ENCODE results near the gene OR13C3.
"Not testable (repeated sequence)": the region's sequence is repeated elsewhere in the genome, so short reads cannot be mapped to it uniquely, and the experiment has no call there.

OR13C3 gene

GRCh38 chr9:104556830-104557634 is 20.4 kb upstream of the OR13C3 start:
- TF ChIP-seq, protein P1, sequence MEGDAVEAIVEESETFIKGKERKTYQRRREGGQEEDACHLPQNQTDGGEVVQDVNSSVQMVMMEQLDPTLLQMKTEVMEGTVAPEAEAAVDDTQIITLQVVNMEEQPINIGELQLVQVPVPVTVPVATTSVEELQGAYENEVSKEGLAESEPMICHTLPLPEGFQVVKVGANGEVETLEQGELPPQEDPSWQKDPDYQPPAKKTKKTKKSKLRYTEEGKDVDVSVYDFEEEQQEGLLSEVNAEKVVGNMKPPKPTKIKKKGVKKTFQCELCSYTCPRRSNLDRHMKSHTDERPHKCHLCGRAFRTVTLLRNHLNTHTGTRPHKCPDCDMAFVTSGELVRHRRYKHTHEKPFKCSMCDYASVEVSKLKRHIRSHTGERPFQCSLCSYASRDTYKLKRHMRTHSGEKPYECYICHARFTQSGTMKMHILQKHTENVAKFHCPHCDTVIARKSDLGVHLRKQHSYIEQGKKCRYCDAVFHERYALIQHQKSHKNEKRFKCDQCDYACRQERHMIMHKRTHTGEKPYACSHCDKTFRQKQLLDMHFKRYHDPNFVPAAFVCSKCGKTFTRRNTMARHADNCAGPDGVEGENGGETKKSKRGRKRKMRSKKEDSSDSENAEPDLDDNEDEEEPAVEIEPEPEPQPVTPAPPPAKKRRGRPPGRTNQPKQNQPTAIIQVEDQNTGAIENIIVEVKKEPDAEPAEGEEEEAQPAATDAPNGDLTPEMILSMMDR (IDR thresholded peaks at IDR 0.05; ENCODE audit: extremely low read depth, missing control alignments): no peak
- no peak for DNase-seq (ENCODE audit: low spot score)

- DNase-seq (ENCODE audit: low spot score): no peak
- TF ChIP-seq, protein P1 (IDR thresholded peaks at IDR 0.05; ENCODE audit: extremely low read depth, missing control alignments): no peak
Measured at GRCh38 chr9:104555521-104555920, 18.9 kb upstream of the OR13C3 start.

DNA sequence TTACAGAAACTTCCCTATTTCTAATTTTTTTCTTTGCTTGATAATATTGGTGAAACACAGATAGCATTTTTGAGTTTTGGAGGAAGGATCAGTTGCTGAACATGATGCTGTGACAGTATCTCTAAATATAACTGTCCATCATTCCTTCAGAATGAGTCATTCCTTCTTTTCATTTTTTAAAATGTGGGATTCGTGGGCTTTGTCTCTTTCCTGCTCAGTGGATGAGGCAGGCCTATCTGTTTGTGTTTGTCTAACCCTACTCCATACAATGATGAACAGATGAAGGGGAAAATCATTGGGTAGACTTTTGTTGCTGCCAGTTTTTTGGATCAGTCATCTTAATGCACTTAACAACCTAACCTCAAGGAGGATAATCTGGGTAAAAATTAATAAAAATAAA is 16.6 kb upstream of the OR13C3 start:
- DNase-seq (ENCODE audit: low spot score): no peak
- TF ChIP-seq, protein P1 (IDR thresholded peaks at IDR 0.05; ENCODE audit: extremely low read depth, missing control alignments): no peak

- TF ChIP-seq, protein P1 (IDR thresholded peaks at IDR 0.05; ENCODE audit: extremely low read depth, missing control alignments): no peak
- no peak for DNase-seq (ENCODE audit: low spot score)
Measured at GRCh38 chr9:104544644-104545043, 8.0 kb upstream of the OR13C3 start.

DNA sequence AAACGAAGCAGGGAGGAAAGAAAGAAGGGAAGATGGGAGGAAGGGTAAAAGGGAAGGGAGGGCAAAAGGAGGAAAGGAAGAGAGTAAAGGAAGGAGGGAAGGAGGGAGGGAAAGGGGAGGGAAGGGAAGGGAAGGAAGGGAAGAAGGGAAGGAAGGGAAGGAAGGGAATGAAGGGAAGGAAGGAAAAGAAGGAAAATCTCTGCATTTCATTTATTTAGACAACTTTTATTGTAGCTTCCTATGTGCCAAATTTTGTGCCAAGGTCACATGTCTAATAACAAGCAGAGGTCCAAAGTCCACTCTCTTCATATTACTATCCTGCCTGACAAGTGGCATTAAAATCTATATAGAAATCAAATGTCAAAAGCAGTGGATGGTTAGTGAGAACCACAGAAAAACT is 2.6 kb upstream of the OR13C3 start:
- TF ChIP-seq, protein P1 (IDR thresholded peaks at IDR 0.05; ENCODE audit: extremely low read depth, missing control alignments): no peak
- no peak for DNase-seq (ENCODE audit: low spot score)

DNA sequence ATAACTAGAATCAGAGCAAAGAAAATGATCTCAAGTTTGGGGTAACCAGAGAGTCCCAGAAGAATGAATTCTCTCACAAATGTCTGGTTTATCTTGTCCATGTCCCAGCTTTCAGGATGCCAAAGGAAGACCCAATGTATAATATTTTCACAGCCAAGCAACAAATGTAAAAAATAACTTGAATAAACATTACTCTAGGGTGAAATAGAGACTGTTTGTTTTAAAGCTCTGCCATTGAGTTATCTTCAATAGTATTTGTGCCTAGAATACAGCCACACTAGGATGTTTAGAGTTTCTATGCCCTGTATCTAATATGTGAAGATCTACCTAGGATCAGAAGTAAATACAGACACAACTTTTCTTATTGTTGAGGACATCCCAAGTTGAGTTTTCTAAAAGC is 9.5 kb downstream of the OR13C3 start, which contains the start of gene OR13C4:
TSS of gene OR13C4 (minus strand) at position 101 of the 400 bp plus-strand sequence. CDS start at position 101, 0 bp downstream.
- TF ChIP-seq, protein P1 (IDR thresholded peaks at IDR 0.05; ENCODE audit: extremely low read depth, missing control alignments): no peak
- no peak for DNase-seq (ENCODE audit: low spot score)

DNA sequence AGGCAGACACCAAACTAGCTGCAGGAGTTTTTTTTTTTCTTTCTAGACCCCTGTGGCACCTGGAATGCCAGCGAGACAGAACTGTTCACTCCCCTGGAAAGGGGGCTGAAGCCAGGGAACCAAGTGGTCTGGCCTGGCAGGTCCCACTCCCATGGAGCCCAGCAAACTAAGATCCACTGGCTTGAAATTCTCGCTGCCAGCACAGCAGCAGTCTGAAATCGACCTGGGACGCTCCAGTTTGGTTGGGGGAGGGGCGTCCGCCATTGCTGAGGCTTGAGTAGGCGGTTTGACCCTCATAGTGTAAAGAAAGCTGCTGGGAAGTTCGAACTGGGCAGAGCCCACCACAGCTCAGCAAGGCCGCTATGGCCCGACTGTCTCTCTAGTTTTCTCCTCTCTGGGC is 16.4 kb downstream of the OR13C3 start:
- not testable (repeated sequence) for DNase-seq (ENCODE audit: low spot score)

GRCh38 chr9:104514901-104515300 is 21.8 kb downstream of the OR13C3 start:
- TF ChIP-seq, protein P1 (IDR thresholded peaks at IDR 0.05; ENCODE audit: extremely low read depth, missing control alignments): no peak
- no peak for DNase-seq (ENCODE audit: low spot score)
